GM12878 (cell line): ENCODE results near the gene FKBP2. TPM values are rescaled to one million over a fixed set of nuclear protein-coding genes. Genes with fewer than 3 reads are reported as not detected.

ENCODE experiments used
- ATAC-seq: fragments of 200-7000 bp; cut with Tn5 transposase; 3 replicates; pipeline ENCODE4 v1.9.1; 2020; ENCODE audit warnings: mild to moderate bottlenecking, moderate library complexity
- BruUV-seq: library from RNA; stranded (reverse); fragments of 400-500 nt; replicated peaks from 2 replicates; lab custom pipeline; 2021; lab: Mats Ljungman, UMichigan
- CTCF ChIA-PET: fragments of 300-600 bp; sonication (Branson Sonifier 250); formaldehyde crosslinking; extraction: SDS; loops from one replicate; lab custom pipeline; 2021; ENCODE audit warnings: inconsistent platforms; lab: Yijun Ruan, JAX
- POLR2A ChIA-PET: fragments of 350-600 bp; formaldehyde crosslinking; extraction: SDS; loops from one replicate; lab custom pipeline; 2021; ENCODE audit warnings: inconsistent platforms; lab: Charles Lee
- RAD21 ChIA-PET: fragments of 300-600 bp; sonication (Branson Sonifier 250); formaldehyde crosslinking; loops from one replicate; lab custom pipeline; 2023; ENCODE audit warnings: antibody characterized with exemption; ENCODE audit not compliant: unreplicated experiment; lab: Charles Lee
- SMC1A ChIA-PET: fragments of 300-600 bp; sonication (Branson Sonifier 250); formaldehyde crosslinking; loops from one replicate; lab custom pipeline; 2023; ENCODE audit not compliant: unreplicated experiment, uncharacterized antibody; lab: Charles Lee
- DNase-seq: peaks from one replicate; pipeline ENCODE4 v3.0.0-alpha.2; 2011; ENCODE audit warnings: low read depth, low spot score
- FAIRE-seq: peaks from 3 replicates; lab custom pipeline; 2011; peaks lifted over from hg19 to GRCh38; lab: Jason Lieb, UNC
- H2AFZ ChIP-seq: 2 replicates; pipeline ENCODE4 v1.6.0; 2011; ENCODE audit warnings: low read depth, low read length, control low read depth; ENCODE audit not compliant: control insufficient read depth
- H3K27ac ChIP-seq: 2 replicates; pipeline ENCODE4 v1.5.1; 2011; ENCODE audit warnings: control low read depth; ENCODE audit not compliant: control insufficient read depth, insufficient read depth
- H3K27me3 ChIP-seq, 2 experiments: replicated peaks in 1 of 2; 2 replicates each; pipeline versions ENCODE4 v1.6.0 to v1.6.1; 2011; ENCODE audit warnings: low read length in 1 of 2; ENCODE audit not compliant: control insufficient read depth in 2 of 2, insufficient read depth in 2 of 2
- H3K36me3 ChIP-seq, 2 experiments: 2 replicates each; pipeline ENCODE4 v1.5.1; 2011; ENCODE audit warnings: low read length in 1 of 2; ENCODE audit not compliant: control insufficient read depth in 2 of 2, insufficient read depth in 2 of 2
- H3K4me1 ChIP-seq: 2 replicates; pipeline ENCODE4 v1.6.1; 2011; ENCODE audit warnings: mild to moderate bottlenecking, low read length, moderate library complexity, mixed read lengths; ENCODE audit not compliant: control insufficient read depth, insufficient read depth
- H3K4me2 ChIP-seq: 2 replicates; pipeline ENCODE4 v1.6.0; 2011; ENCODE audit warnings: control low read depth; ENCODE audit not compliant: control insufficient read depth, insufficient read depth
- H3K4me3 ChIP-seq: fragments of 200-600 bp; sonication (generic); 2 replicates; pipeline ENCODE4 v1.5.1; 2016
- H3K79me2 ChIP-seq: 2 replicates; pipeline ENCODE4 v1.6.0; 2011; ENCODE audit warnings: low read length; ENCODE audit not compliant: control insufficient read depth, insufficient read depth
- H3K9ac ChIP-seq: 2 replicates; pipeline ENCODE4 v1.8.0; 2011; ENCODE audit warnings: low read length, control low read depth, mixed read lengths; ENCODE audit not compliant: control insufficient read depth, insufficient read depth
- H3K9me3 ChIP-seq: replicated peaks from 3 replicates; pipeline ENCODE4 v1.5.1; 2011; ENCODE audit warnings: mild to moderate bottlenecking, low read length; ENCODE audit not compliant: control insufficient read depth, insufficient read depth
- H4K20me1 ChIP-seq: 2 replicates; pipeline ENCODE4 v1.6.0; 2011; ENCODE audit not compliant: control insufficient read depth, insufficient read depth
- BHLHE40 ChIP-seq, 2 experiments: fragments of 450-650 bp in 1 of 2; IDR thresholded peaks; 2 replicates each; pipeline ENCODE4 v1.6.1; 2011 to 2017; ENCODE audit warnings: low read depth in 2 of 2, borderline replicate concordance in 1 of 2, improper control_type of control experiment in 1 of 2, low read length in 1 of 2, mild to moderate bottlenecking in 1 of 2
- BRCA1 ChIP-seq: IDR thresholded peaks from 2 replicates; pipeline ENCODE4 v1.6.1; 2011; ENCODE audit warnings: low read depth, low read length, improper control_type of control experiment
- EZH2 ChIP-seq: IDR thresholded peaks from 2 replicates; pipeline ENCODE4 v1.6.1; 2012; ENCODE audit warnings: low read depth, mild to moderate bottlenecking, control low read depth, inconsistent platforms, low read length, borderline replicate concordance; ENCODE audit not compliant: control insufficient read depth
- IKZF1 ChIP-seq: fragments of 450-650 bp; conservative IDR thresholded peaks from 2 replicates; pipeline ENCODE4 v1.6.1; 2017; ENCODE audit warnings: antibody characterized with exemption, mild to moderate bottlenecking
- JUND ChIP-seq: IDR thresholded peaks from 2 replicates; pipeline ENCODE4 v1.6.1; 2012; ENCODE audit warnings: low read depth, mild to moderate bottlenecking, low read length, improper control_type of control experiment, moderate library complexity
- MXI1 ChIP-seq: fragments of 150-350 bp; IDR thresholded peaks from 2 replicates; pipeline ENCODE4 v1.6.1; 2011; ENCODE audit warnings: low read depth, mild to moderate bottlenecking, inconsistent platforms, low read length, improper control_type of control experiment
- POLR2AphosphoS2 ChIP-seq: IDR thresholded peaks from 2 replicates; pipeline ENCODE4 v1.6.1; 2011; ENCODE audit warnings: low read depth, mild to moderate bottlenecking, low read length, improper control_type of control experiment, moderate library complexity
- SUPT20H ChIP-seq: IDR thresholded peaks from 2 replicates; pipeline ENCODE4 v1.6.1; 2011; ENCODE audit warnings: low read depth, mild to moderate bottlenecking, low read length, moderate library complexity, borderline replicate concordance; ENCODE audit not compliant: control insufficient read depth
- SUZ12 ChIP-seq: fragments of 200-600 bp; sonication (generic); IDR thresholded peaks from one replicate; pipeline ENCODE4 v1.6.1; 2018; ENCODE audit warnings: antibody characterized with exemption, mild to moderate bottlenecking; ENCODE audit not compliant: unreplicated experiment
- TAF1 ChIP-seq: IDR thresholded peaks from 2 replicates; pipeline ENCODE4 v1.6.1; 2011; ENCODE audit warnings: mild to moderate bottlenecking, low read depth, low read length, borderline replicate concordance
- WGBS: methylation state at CpG from one replicate; pipeline ENCODE4 v1.1.6; 2016; ENCODE audit warnings: low lambda C conversion rate; ENCODE audit not compliant: insufficient replicate concordance, insufficient coverage; ENCODE audit errors: missing lambda C conversion rate; 5-methylcytosine and 5-hydroxymethylcytosine counted together
- in situ Hi-C: fragments of 300-500 bp; cut with MboI; formaldehyde crosslinking; loops from 9 replicates; pipeline ENCODE4 v1.14.3; 2018; ENCODE audit warnings: mixed read lengths
- intact Hi-C: fragments of 100-400 bp; cut with micrococcal nuclease; formaldehyde crosslinking; loops from one replicate; pipeline ENCODE4 v1.14.2; 2022; ENCODE audit not compliant: unreplicated experiment
- polyA plus RNA-seq, 11 experiments: library from polyadenylated mRNA; depleted of rRNA in 4 of 11; unstranded in 6 of 11; stranded (reverse) in 5 of 11; fragments of >200 nt; fragmentation: Nextera tagmentation in 4 of 11; fragmentation: Illumina TruSeq in 1 of 11; extraction: Ambion mirVana in 4 of 11; extraction: Trizol in 1 of 11; gene quantifications; 1 replicate in 1 of 11; 2 replicates in 10 of 11; pipeline versions ENCODE4 v1.2.1 to v1.2.3, GENCODE V29; 2011 to 2016; ENCODE audit warnings: inconsistent platforms in 2 of 11, missing spikeins in 2 of 11, low read depth in 1 of 11
- total RNA-seq, 4 experiments: library from RNA; depleted of rRNA in 3 of 4; stranded (reverse); fragments of >200 nt in 3 of 4; fragmentation: Illumina TruSeq in 1 of 4; extraction: Trizol in 1 of 4; gene quantifications; 2 replicates each; pipeline versions ENCODE4 v1.2.1 to v1.2.3, GENCODE V29; 2013 to 2021
- TF ChIP-seq, protein P1 (sequence below): fragments of 450-650 bp; IDR thresholded peaks from 2 replicates; pipeline ENCODE4 v1.6.1; 2018; ENCODE audit warnings: borderline replicate concordance, mild to moderate bottlenecking; ENCODE audit not compliant: partially characterized antibody
- TF ChIP-seq, protein P2 (sequence below): fragments of 450-650 bp; IDR thresholded peaks from 2 replicates; pipeline ENCODE4 v1.6.1; 2017; ENCODE audit warnings: mild to moderate bottlenecking

Gene FKBP2
- total and polyA plus RNA-seq, 10 of the 15 experiments (the other 5 are each of a cell fraction or from before 2014, with no cell fraction given), result 1.8 to 99.7 (median 39.5) TPM

DNA sequence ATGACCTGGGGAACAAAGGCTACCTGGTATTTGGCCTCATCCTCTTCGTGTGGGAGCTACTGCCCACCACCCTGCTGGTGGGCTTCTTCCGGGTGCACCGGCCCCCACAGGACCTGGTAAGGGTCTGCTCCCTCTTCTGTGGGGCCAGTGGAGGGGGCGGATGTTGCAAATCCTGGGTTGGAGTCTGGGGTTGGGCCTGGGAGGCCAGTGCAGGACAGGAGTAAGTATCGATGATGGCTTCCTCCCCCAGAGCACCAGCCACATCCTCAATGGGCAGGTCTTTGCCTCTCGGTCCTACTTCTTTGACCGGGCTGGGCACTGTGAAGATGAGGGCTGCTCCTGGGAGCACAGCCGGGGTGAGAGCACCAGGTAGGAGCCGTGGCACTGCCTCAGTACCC lies 47.5 kb downstream of the FKBP2 start:
- peaks cover 7% of the 10 kb centered on the region for H3K4me1 ChIP-seq
- no TSS peak for BruUV-seq
- H3K4me3 ChIP-seq, result no peak overlapping the region
- no peak for FAIRE-seq
- H2AFZ ChIP-seq, result no peak overlapping the region
- peaks cover 3 to 10% of the 10 kb centered on the region in 2 experiments for H3K27me3 ChIP-seq
- TF ChIP-seq IKZF1, result no peak
- no peak for TF ChIP-seq TAF1
- TF ChIP-seq POLR2AphosphoS2, result no peak
- TF ChIP-seq, protein P1, sequence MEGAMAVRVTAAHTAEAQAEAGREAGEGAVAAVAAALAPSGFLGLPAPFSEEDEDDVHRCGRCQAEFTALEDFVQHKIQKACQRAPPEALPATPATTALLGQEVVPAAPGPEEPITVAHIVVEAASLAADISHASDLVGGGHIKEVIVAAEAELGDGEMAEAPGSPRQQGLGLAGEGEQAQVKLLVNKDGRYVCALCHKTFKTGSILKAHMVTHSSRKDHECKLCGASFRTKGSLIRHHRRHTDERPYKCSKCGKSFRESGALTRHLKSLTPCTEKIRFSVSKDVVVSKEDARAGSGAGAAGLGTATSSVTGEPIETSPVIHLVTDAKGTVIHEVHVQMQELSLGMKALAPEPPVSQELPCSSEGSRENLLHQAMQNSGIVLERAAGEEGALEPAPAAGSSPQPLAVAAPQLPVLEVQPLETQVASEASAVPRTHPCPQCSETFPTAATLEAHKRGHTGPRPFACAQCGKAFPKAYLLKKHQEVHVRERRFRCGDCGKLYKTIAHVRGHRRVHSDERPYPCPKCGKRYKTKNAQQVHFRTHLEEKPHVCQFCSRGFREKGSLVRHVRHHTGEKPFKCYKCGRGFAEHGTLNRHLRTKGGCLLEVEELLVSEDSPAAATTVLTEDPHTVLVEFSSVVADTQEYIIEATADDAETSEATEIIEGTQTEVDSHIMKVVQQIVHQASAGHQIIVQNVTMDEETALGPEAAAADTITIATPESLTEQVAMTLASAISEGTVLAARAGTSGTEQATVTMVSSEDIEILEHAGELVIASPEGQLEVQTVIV, result no peak
- TF ChIP-seq SUPT20H, result no peak
- TF ChIP-seq, protein P2, sequence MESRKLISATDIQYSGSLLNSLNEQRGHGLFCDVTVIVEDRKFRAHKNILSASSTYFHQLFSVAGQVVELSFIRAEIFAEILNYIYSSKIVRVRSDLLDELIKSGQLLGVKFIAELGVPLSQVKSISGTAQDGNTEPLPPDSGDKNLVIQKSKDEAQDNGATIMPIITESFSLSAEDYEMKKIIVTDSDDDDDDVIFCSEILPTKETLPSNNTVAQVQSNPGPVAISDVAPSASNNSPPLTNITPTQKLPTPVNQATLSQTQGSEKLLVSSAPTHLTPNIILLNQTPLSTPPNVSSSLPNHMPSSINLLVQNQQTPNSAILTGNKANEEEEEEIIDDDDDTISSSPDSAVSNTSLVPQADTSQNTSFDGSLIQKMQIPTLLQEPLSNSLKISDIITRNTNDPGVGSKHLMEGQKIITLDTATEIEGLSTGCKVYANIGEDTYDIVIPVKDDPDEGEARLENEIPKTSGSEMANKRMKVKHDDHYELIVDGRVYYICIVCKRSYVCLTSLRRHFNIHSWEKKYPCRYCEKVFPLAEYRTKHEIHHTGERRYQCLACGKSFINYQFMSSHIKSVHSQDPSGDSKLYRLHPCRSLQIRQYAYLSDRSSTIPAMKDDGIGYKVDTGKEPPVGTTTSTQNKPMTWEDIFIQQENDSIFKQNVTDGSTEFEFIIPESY, result no peak
- TF ChIP-seq BRCA1, result no peak
- no peak for TF ChIP-seq JUND
- no peak for TF ChIP-seq EZH2
- no peak for TF ChIP-seq MXI1
- no peak for TF ChIP-seq SUZ12
- TF ChIP-seq BHLHE40 (IDR thresholded peaks at IDR 0.05; ENCODE audit: borderline replicate concordance in 1 of 2, low read depth in 2 of 2, low read length in 1 of 2), result no peak
- no peaks in the 10 kb centered on the region for H3K9me3 ChIP-seq
- H3K4me2 ChIP-seq, result no peak overlapping the region
- H3K27ac ChIP-seq, result no peak overlapping the region
- in situ Hi-C loops (no loop called here), intact Hi-C loops (no loop called here)
- SMC1A ChIA-PET, result no interaction called here
- H3K36me3 ChIP-seq, result peaks cover 0 to 2% of the 10 kb centered on the region in 2 experiments; a peak in 2 of 4 replicates
- WGBS, result 56% methylated on average over 9 of the region's 9 CpGs
- CTCF ChIA-PET, result interaction anchor here (1.3 to 2.3 kb wide), 2 partner anchors 12 to 84 kb away, joined by 4 to 7 read pairs; partner anchors contain the start of gene CATSPERZ
- RAD21 ChIA-PET, result no interaction called here
- ATAC-seq, result no peak
- POLR2A ChIA-PET, result no interaction called here
- no peak for DNase-seq
- H3K9ac ChIP-seq, result no peak overlapping the region
- peaks cover 15% of the 10 kb centered on the region for H3K79me2 ChIP-seq
- no peaks in the 10 kb centered on the region; the same call in 1 of the 2 replicates for H4K20me1 ChIP-seq
